Fibroblast of pulmonary artery (primary cell): ENCODE data around the gene A1CF.
"Not testable (repeated sequence)": the region's sequence is repeated elsewhere in the genome, so short reads cannot be mapped to it uniquely, and the experiment has no call there.

Experiments used
- DNase-seq: peaks from one replicate; pipeline ENCODE4 v3.0.0-alpha.2; 2010; ENCODE audit warnings: low read depth
- H3K4me3 ChIP-seq: replicated peaks from 2 replicates; pipeline ENCODE4 v1.5.1; 2011; ENCODE audit warnings: low read depth, mild to moderate bottlenecking, control low read depth, low read length, moderate library complexity
- CTCF ChIP-seq: IDR thresholded peaks from 2 replicates; pipeline ENCODE4 v1.5.1; 2011; ENCODE audit warnings: mild to moderate bottlenecking, control low read depth, low read length, inconsistent platforms; ENCODE audit errors: missing control alignments

The A1CF gene

GRCh38 chr10:50885097-50885859 lies at the start of gene A1CF:
A1CF (minus strand) TSS chr10:50885627; CDS start chr10:50859940, 25,687 bp downstream.
- no peak for DNase-seq
- no peak within 1 kb of the TSS for H3K4me3 ChIP-seq
- TF ChIP-seq CTCF, result no peak

- no peak for DNase-seq
- H3K4me3 ChIP-seq, result no peak overlapping the region
- no peak for TF ChIP-seq CTCF
Observed at GRCh38 chr10:50931948-50932431, 46.6 kb upstream of the A1CF start.

- peak; percentile 25 for DNase-seq
- no peak overlapping the region for H3K4me3 ChIP-seq
- no peak for TF ChIP-seq CTCF
Observed at GRCh38 chr10:50929670-50930069, 44.2 kb upstream of the A1CF start.

- no peak overlapping the region for H3K4me3 ChIP-seq
- no peak for DNase-seq
- no peak for TF ChIP-seq CTCF
Observed at GRCh38 chr10:50928190-50928552, 42.7 kb upstream of the A1CF start.

- no peak for TF ChIP-seq CTCF
- H3K4me3 ChIP-seq, result no peak overlapping the region
- no peak for DNase-seq
Observed at GRCh38 chr10:50927522-50928189, 42.2 kb upstream of the A1CF start.

- DNase-seq, H3K4me3 ChIP-seq: not testable (repeated sequence)
Observed at GRCh38 chr10:50923471-50923870, 38.0 kb upstream of the A1CF start.

- TF ChIP-seq CTCF, result no peak
- no peak overlapping the region for H3K4me3 ChIP-seq
- no peak for DNase-seq
Observed at GRCh38 chr10:50919010-50919409, 33.6 kb upstream of the A1CF start.
